PFSK-1 (cell line): ENCODE results near the gene RBM26.

ENCODE experiments used
- POLR2AphosphoS5 ChIP-seq: IDR thresholded peaks from 2 replicates; pipeline ENCODE4 v1.6.1; 2012; ENCODE audit warnings: low read depth, mild to moderate bottlenecking, control low read depth, low read length, moderate library complexity
- TAF1 ChIP-seq: IDR thresholded peaks from 2 replicates; pipeline ENCODE4 v1.6.1; 2012; ENCODE audit warnings: low read length, control low read depth, borderline replicate concordance; ENCODE audit not compliant: insufficient read depth
- TF ChIP-seq, protein P1 (sequence below), 2 experiments: IDR thresholded peaks; 2 replicates each; pipeline versions ENCODE4 v1.6.1 to v1.8.0; 2011 to 2012; ENCODE audit warnings: low read depth in 2 of 2, low read length in 2 of 2, control low read depth in 1 of 2, inconsistent platforms in 1 of 2, mild to moderate bottlenecking in 1 of 2, moderate library complexity in 1 of 2; ENCODE audit not compliant: insufficient read depth in 1 of 2

DNA sequence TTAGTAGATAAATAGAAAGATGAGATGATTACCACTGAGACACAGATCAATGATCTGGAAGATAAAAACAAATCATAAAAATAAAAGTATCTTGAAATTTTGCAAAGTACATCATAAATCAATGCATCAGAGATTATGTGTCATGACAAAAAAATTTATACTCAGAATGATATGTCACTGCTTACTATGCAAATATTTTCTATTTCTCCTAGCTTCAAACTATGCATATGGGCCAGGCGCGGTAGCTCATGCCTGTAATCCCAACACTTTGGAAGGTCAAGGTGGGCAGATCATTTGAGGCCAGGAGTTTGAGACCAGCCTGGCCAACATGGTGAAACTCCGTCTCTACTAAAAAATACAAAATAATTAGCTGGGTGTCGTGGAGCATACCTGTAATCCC, 17.3 kb upstream of the RBM26 start:
- TF ChIP-seq POLR2AphosphoS5 (no peak), TAF1 (no peak)
- TF ChIP-seq, protein P1, sequence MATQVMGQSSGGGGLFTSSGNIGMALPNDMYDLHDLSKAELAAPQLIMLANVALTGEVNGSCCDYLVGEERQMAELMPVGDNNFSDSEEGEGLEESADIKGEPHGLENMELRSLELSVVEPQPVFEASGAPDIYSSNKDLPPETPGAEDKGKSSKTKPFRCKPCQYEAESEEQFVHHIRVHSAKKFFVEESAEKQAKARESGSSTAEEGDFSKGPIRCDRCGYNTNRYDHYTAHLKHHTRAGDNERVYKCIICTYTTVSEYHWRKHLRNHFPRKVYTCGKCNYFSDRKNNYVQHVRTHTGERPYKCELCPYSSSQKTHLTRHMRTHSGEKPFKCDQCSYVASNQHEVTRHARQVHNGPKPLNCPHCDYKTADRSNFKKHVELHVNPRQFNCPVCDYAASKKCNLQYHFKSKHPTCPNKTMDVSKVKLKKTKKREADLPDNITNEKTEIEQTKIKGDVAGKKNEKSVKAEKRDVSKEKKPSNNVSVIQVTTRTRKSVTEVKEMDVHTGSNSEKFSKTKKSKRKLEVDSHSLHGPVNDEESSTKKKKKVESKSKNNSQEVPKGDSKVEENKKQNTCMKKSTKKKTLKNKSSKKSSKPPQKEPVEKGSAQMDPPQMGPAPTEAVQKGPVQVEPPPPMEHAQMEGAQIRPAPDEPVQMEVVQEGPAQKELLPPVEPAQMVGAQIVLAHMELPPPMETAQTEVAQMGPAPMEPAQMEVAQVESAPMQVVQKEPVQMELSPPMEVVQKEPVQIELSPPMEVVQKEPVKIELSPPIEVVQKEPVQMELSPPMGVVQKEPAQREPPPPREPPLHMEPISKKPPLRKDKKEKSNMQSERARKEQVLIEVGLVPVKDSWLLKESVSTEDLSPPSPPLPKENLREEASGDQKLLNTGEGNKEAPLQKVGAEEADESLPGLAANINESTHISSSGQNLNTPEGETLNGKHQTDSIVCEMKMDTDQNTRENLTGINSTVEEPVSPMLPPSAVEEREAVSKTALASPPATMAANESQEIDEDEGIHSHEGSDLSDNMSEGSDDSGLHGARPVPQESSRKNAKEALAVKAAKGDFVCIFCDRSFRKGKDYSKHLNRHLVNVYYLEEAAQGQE (IDR thresholded peaks at IDR 0.05; ENCODE audit: insufficient read depth in 1 of 2, low read depth in 2 of 2, low read length in 2 of 2) = no peak
